Panc1 (cell line): ENCODE results near the gene PIK3IP1. TPM values are rescaled to one million over a fixed set of nuclear protein-coding genes. Genes with fewer than 3 reads are reported as not detected.
A peak's percentile ranks its signal among the peaks of the same experiment; 100 is the strongest.

Source experiments
- ATAC-seq: fragments of 200-7000 bp; cut with Tn5 transposase; 2 replicates; pipeline ENCODE4 v1.9.1; 2020; ENCODE audit warnings: mild to moderate bottlenecking, moderate library complexity
- BruUV-seq: library from RNA; stranded (reverse); fragments of 400-500 nt; replicated peaks from 2 replicates; lab custom pipeline; 2021; lab: Mats Ljungman, UMichigan
- CTCF ChIA-PET: fragments of 300-600 bp; sonication (Branson Sonifier 250); formaldehyde crosslinking; loops from one replicate; lab custom pipeline; 2022; ENCODE audit warnings: antibody characterized with exemption; lab: Charles Lee
- POLR2A ChIA-PET: fragments of 300-600 bp; sonication (Branson Sonifier 250); formaldehyde crosslinking; loops from one replicate; lab custom pipeline; 2022; ENCODE audit warnings: antibody characterized with exemption; lab: Charles Lee
- DNase-seq: peaks from one replicate; pipeline ENCODE4 v3.0.0-alpha.2; 2010; ENCODE audit warnings: low read depth, low spot score
- H3K27ac ChIP-seq: 2 replicates; pipeline ENCODE4 v1.5.1; 2011; ENCODE audit warnings: mild to moderate bottlenecking, low read length, inconsistent platforms
- H3K27me3 ChIP-seq: fragments of 200-500 bp; sonication (Bioruptor generic); 2 replicates; pipeline ENCODE4 v1.6.0; 2014; ENCODE audit warnings: low read length, inconsistent platforms; ENCODE audit not compliant: control insufficient read depth, insufficient read depth
- H3K36me3 ChIP-seq: fragments of 200-500 bp; sonication (Bioruptor generic); 2 replicates; pipeline ENCODE4 v1.5.1; 2014; ENCODE audit warnings: inconsistent platforms, mild to moderate bottlenecking, low read length, moderate library complexity; ENCODE audit not compliant: control insufficient read depth, insufficient read depth
- H3K4me1 ChIP-seq: 2 replicates; pipeline ENCODE4 v1.5.1; 2011; ENCODE audit warnings: inconsistent platforms, mild to moderate bottlenecking, low read length, moderate library complexity; ENCODE audit not compliant: control insufficient read depth, insufficient read depth
- H3K4me3 ChIP-seq, 2 experiments: 2 replicates each; pipeline ENCODE4 v1.5.1; 2011 to 2012; ENCODE audit warnings: low read depth in 2 of 2, low read length in 2 of 2, mild to moderate bottlenecking in 2 of 2, inconsistent platforms in 1 of 2, moderate library complexity in 1 of 2
- H3K9me3 ChIP-seq: fragments of 200-500 bp; sonication (Bioruptor generic); 2 replicates; pipeline ENCODE4 v1.5.1; 2014; ENCODE audit warnings: low read depth, mild to moderate bottlenecking, inconsistent platforms, low read length, moderate library complexity; ENCODE audit not compliant: control insufficient read depth, insufficient read depth
- POLR2AphosphoS5 ChIP-seq: IDR thresholded peaks from 2 replicates; pipeline ENCODE4 v1.6.1; 2012; ENCODE audit warnings: mild to moderate bottlenecking, low read depth, low read length, moderate library complexity
- SIN3A ChIP-seq: IDR thresholded peaks from 2 replicates; pipeline ENCODE4 v1.6.1; 2012; ENCODE audit warnings: low read depth, mild to moderate bottlenecking, low read length, moderate library complexity, borderline replicate concordance; ENCODE audit not compliant: insufficient read depth
- TCF7L2 ChIP-seq: IDR thresholded peaks from 2 replicates; pipeline ENCODE4 v1.6.1; 2011; ENCODE audit warnings: mild to moderate bottlenecking, low read depth, low read length, inconsistent platforms
- in situ Hi-C: cut with HindIII; loops from 2 replicates; pipeline ENCODE4 v1.10.0; 2016; ENCODE audit warnings: low sequenced_read_pairs, low pct_unique_long_range_greater_than_20kb
- intact Hi-C: fragments of 100-400 bp; cut with micrococcal nuclease; formaldehyde crosslinking; loops from one replicate; pipeline ENCODE4 v1.10.0; 2022; ENCODE audit not compliant: unreplicated experiment
- total RNA-seq: library from RNA; stranded (reverse); gene quantifications from one replicate; pipeline ENCODE4 v1.2.1, GENCODE V29; 2021; ENCODE audit not compliant: unreplicated experiment
- TF ChIP-seq, protein P1 (sequence below): fragments of 450-650 bp; IDR thresholded peaks from 2 replicates; pipeline ENCODE4 v1.5.1; 2017; ENCODE audit warnings: mild to moderate bottlenecking
- TF ChIP-seq, protein P2 (sequence below), 2 experiments: IDR thresholded peaks; 2 replicates each; pipeline ENCODE4 v1.6.1; 2011 to 2012; ENCODE audit warnings: low read depth in 2 of 2, control low read depth in 1 of 2, low read length in 1 of 2, mild to moderate bottlenecking in 1 of 2, moderate library complexity in 1 of 2; ENCODE audit not compliant: insufficient read depth in 1 of 2

PIK3IP1 gene
- total RNA-seq, 1 experiment from 2014 or later: 3.6 TPM

DNA sequence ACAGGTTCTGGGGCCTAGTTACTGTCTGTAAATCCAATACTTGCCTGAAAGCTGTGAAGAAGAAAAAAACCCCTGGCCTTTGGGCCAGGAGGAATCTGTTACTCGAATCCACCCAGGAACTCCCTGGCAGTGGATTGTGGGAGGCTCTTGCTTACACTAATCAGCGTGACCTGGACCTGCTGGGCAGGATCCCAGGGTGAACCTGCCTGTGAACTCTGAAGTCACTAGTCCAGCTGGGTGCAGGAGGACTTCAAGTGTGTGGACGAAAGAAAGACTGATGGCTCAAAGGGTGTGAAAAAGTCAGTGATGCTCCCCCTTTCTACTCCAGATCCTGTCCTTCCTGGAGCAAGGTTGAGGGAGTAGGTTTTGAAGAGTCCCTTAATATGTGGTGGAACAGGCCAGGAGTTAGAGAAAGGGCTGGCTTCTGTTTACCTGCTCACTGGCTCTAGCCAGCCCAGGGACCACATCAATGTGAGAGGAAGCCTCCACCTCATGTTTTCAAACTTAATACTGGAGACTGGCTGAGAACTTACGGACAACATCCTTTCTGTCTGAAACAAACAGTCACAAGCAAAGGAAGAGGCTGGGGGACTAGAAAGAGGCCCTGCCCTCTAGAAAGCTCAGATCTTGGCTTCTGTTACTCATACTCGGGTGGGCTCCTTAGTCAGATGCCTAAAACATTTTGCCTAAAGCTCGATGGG is 13.5 kb downstream of the PIK3IP1 start:
- TSS peak; percentile 26 for BruUV-seq
- intact Hi-C loops: no loop called here
- in situ Hi-C loops: no loop called here
- Histone ChIP-seq H3K36me3 (no peaks in the 10 kb centered on the region), H3K4me3 (no peak overlapping the region), H3K27ac (no peak overlapping the region), H3K4me1 (no peaks in the 10 kb centered on the region), H3K27me3 (no peaks in the 10 kb centered on the region), H3K9me3 (no peaks in the 10 kb centered on the region)
- ChIA-PET POLR2A (no interaction called here), CTCF (no interaction called here)
- no peak for DNase-seq
- no peak for ATAC-seq
- TF ChIP-seq SIN3A (no peak), TCF7L2 (no peak), POLR2AphosphoS5 (no peak)
- TF ChIP-seq, protein P1, sequence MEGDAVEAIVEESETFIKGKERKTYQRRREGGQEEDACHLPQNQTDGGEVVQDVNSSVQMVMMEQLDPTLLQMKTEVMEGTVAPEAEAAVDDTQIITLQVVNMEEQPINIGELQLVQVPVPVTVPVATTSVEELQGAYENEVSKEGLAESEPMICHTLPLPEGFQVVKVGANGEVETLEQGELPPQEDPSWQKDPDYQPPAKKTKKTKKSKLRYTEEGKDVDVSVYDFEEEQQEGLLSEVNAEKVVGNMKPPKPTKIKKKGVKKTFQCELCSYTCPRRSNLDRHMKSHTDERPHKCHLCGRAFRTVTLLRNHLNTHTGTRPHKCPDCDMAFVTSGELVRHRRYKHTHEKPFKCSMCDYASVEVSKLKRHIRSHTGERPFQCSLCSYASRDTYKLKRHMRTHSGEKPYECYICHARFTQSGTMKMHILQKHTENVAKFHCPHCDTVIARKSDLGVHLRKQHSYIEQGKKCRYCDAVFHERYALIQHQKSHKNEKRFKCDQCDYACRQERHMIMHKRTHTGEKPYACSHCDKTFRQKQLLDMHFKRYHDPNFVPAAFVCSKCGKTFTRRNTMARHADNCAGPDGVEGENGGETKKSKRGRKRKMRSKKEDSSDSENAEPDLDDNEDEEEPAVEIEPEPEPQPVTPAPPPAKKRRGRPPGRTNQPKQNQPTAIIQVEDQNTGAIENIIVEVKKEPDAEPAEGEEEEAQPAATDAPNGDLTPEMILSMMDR: no peak
- TF ChIP-seq, protein P2, sequence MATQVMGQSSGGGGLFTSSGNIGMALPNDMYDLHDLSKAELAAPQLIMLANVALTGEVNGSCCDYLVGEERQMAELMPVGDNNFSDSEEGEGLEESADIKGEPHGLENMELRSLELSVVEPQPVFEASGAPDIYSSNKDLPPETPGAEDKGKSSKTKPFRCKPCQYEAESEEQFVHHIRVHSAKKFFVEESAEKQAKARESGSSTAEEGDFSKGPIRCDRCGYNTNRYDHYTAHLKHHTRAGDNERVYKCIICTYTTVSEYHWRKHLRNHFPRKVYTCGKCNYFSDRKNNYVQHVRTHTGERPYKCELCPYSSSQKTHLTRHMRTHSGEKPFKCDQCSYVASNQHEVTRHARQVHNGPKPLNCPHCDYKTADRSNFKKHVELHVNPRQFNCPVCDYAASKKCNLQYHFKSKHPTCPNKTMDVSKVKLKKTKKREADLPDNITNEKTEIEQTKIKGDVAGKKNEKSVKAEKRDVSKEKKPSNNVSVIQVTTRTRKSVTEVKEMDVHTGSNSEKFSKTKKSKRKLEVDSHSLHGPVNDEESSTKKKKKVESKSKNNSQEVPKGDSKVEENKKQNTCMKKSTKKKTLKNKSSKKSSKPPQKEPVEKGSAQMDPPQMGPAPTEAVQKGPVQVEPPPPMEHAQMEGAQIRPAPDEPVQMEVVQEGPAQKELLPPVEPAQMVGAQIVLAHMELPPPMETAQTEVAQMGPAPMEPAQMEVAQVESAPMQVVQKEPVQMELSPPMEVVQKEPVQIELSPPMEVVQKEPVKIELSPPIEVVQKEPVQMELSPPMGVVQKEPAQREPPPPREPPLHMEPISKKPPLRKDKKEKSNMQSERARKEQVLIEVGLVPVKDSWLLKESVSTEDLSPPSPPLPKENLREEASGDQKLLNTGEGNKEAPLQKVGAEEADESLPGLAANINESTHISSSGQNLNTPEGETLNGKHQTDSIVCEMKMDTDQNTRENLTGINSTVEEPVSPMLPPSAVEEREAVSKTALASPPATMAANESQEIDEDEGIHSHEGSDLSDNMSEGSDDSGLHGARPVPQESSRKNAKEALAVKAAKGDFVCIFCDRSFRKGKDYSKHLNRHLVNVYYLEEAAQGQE (IDR thresholded peaks at IDR 0.05; ENCODE audit: insufficient read depth in 1 of 2, low read depth in 2 of 2, low read length in 1 of 2): no peak

DNA sequence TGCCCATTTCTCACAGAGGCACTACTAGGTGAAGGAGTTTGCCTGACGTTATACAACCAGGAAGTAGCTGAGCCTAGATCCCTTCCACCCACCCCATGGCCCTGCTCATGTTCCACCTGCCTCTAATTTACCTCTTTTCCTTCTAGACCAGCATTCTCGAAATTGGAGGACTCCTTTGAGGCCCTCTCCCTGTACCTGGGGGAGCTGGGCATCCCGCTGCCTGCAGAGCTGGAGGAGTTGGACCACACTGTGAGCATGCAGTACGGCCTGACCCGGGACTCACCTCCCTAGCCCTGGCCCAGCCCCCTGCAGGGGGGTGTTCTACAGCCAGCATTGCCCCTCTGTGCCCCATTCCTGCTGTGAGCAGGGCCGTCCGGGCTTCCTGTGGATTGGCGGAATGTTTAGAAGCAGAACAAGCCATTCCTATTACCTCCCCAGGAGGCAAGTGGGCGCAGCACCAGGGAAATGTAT is 14.1 kb downstream of the PIK3IP1 start:
- in situ Hi-C loops (no loop called here), intact Hi-C loops (no loop called here)
- ChIA-PET POLR2A (no interaction called here), CTCF (interaction anchor here (0.5 kb wide), 1 partner anchor 118 kb away, joined by 3 read pairs; the partner anchor contains the start of gene RNF185)
- Histone ChIP-seq H3K36me3 (no peaks in the 10 kb centered on the region), H3K4me3 (no peak overlapping the region), H3K4me1 (no peaks in the 10 kb centered on the region), H3K27ac (no peak overlapping the region), H3K9me3 (no peaks in the 10 kb centered on the region), H3K27me3 (no peaks in the 10 kb centered on the region)
- DNase-seq (no peak), ATAC-seq (no peak)
- BruUV-seq: no TSS peak
- TF ChIP-seq, protein P2 (IDR thresholded peaks at IDR 0.05; ENCODE audit: insufficient read depth in 1 of 2, low read depth in 2 of 2, low read length in 1 of 2): no peak
- TF ChIP-seq TCF7L2 (no peak), POLR2AphosphoS5 (no peak), SIN3A (no peak)
- TF ChIP-seq, protein P1: no peak
